T-cell (primary cell): ENCODE measurements around the gene DLG5. TPM values are rescaled to one million over a fixed set of nuclear protein-coding genes. Genes with fewer than 3 reads are reported as not detected.

Experiments used
- ATAC-seq, 4 experiments: fragments of 200-7000 bp in 3 of 4; fragments of 150-1000 bp in 1 of 4; cut with Tn5 transposase; replicated peaks in 1 of 4; 1 replicate in 3 of 4; 2 replicates in 1 of 4; pipeline ENCODE4 v1.10.0; 2021; ENCODE audit warnings: moderate library complexity in 3 of 4, mild to moderate bottlenecking in 2 of 4, moderate number of reproducible peaks in 1 of 4
- CTCF ChIA-PET, 2 donors: fragments of 300-600 bp; sonication (Branson Sonifier 250); formaldehyde crosslinking; loops; one replicate each; lab custom pipeline; 2022; ENCODE audit warnings: antibody characterized with exemption in 2 of 2; lab: Charles Lee
- POLR2A ChIA-PET, 2 donors: fragments of 300-600 bp; sonication (Branson Sonifier 250); formaldehyde crosslinking; loops; one replicate each; lab custom pipeline; 2022; ENCODE audit warnings: antibody characterized with exemption in 2 of 2; lab: Charles Lee
- DNase-seq, 35 experiments: peaks; one replicate each; pipeline versions ENCODE4 v3.0.0 to v3.0.0-alpha.2; 2013 to 2023
- H3K27ac ChIP-seq: one replicate; pipeline ENCODE4 v1.5.1; 2013; ENCODE audit warnings: low read length
- H3K27me3 ChIP-seq, 2 experiments: replicated peaks in 1 of 2; 1 replicate in 1 of 2; 2 replicates in 1 of 2; pipeline versions ENCODE4 v1.6.1 to v1.7.0; 2013; ENCODE audit warnings: low read length in 1 of 2, mixed read lengths in 1 of 2; ENCODE audit not compliant: control insufficient read depth in 2 of 2, insufficient read depth in 2 of 2; ENCODE audit errors: extremely low read depth in 1 of 2
- H3K36me3 ChIP-seq, 2 donors: 1 replicate in 1 of 2; 2 replicates in 1 of 2; pipeline versions ENCODE4 v1.6.1 to v1.7.0; 2013; ENCODE audit warnings: low read length in 1 of 2; ENCODE audit not compliant: control insufficient read depth in 2 of 2, insufficient read depth in 1 of 2; ENCODE audit errors: extremely low read depth in 1 of 2
- H3K4me1 ChIP-seq, 2 experiments: 1 replicate in 1 of 2; 2 replicates in 1 of 2; pipeline versions ENCODE4 v1.6.1 to v1.7.0; 2013; ENCODE audit warnings: low read length in 2 of 2, mixed read lengths in 1 of 2; ENCODE audit not compliant: insufficient read depth in 2 of 2, control insufficient read depth in 1 of 2; ENCODE audit errors: extremely low read depth in 1 of 2
- H3K4me3 ChIP-seq, 2 donors: 1 replicate in 1 of 2; 2 replicates in 1 of 2; pipeline versions ENCODE4 v1.5.1 to v1.7.0; 2013; ENCODE audit warnings: mild to moderate bottlenecking in 2 of 2, low read length in 1 of 2, moderate library complexity in 1 of 2; ENCODE audit not compliant: control insufficient read depth in 1 of 2; ENCODE audit errors: extremely low read depth in 1 of 2
- H3K9me3 ChIP-seq: 2 replicates; pipeline ENCODE4 v1.7.0; 2013
- H3K27ac Mint-ChIP-seq, 2 donors: one replicate each; pipeline ENCODE4 v1.8.0; 2020 to 2021; ENCODE audit warnings: mild to moderate bottlenecking in 2 of 2, mixed read lengths in 2 of 2
- H3K27me3 Mint-ChIP-seq, 2 donors: one replicate each; pipeline ENCODE4 v1.8.0; 2021 to 2022; ENCODE audit warnings: mixed read lengths in 2 of 2
- H3K36me3 Mint-ChIP-seq: one replicate; pipeline ENCODE4 v1.8.0; 2021; ENCODE audit warnings: mixed read lengths
- H3K4me1 Mint-ChIP-seq, 3 donors: one replicate each; pipeline ENCODE4 v1.8.0; 2020 to 2022; ENCODE audit warnings: mixed read lengths in 3 of 3, mild to moderate bottlenecking in 1 of 3
- H3K4me3 Mint-ChIP-seq, 3 donors: one replicate each; pipeline ENCODE4 v1.8.0; 2020 to 2022; ENCODE audit warnings: mild to moderate bottlenecking in 3 of 3, mixed read lengths in 3 of 3, moderate library complexity in 3 of 3
- H3K9me3 Mint-ChIP-seq, 3 donors: one replicate each; pipeline ENCODE4 v1.8.0; 2020 to 2022; ENCODE audit warnings: mixed read lengths in 3 of 3
- WGBS: methylation state at CpG from one replicate; pipeline ENCODE4 v1.1.5; 2013; ENCODE audit warnings: missing lambda C conversion rate; ENCODE audit not compliant: insufficient coverage; 5-methylcytosine and 5-hydroxymethylcytosine counted together
- total RNA-seq, 35 experiments: library from RNA in 6 of 35; stranded (reverse) in 6 of 35; fragments of 120-200 nt in 1 of 35; gene quantifications; one replicate each; pipeline versions ENCODE4 v1.2.1 to v1.2.4 and lab custom pipeline; 2013 to 2026

The DLG5 gene
- total RNA-seq, 5 donors from 2014 or later (not counting 1 experiment from before 2014, with no cell fraction given) = 1.3 to 12.8 (median 3.5) TPM

DNA sequence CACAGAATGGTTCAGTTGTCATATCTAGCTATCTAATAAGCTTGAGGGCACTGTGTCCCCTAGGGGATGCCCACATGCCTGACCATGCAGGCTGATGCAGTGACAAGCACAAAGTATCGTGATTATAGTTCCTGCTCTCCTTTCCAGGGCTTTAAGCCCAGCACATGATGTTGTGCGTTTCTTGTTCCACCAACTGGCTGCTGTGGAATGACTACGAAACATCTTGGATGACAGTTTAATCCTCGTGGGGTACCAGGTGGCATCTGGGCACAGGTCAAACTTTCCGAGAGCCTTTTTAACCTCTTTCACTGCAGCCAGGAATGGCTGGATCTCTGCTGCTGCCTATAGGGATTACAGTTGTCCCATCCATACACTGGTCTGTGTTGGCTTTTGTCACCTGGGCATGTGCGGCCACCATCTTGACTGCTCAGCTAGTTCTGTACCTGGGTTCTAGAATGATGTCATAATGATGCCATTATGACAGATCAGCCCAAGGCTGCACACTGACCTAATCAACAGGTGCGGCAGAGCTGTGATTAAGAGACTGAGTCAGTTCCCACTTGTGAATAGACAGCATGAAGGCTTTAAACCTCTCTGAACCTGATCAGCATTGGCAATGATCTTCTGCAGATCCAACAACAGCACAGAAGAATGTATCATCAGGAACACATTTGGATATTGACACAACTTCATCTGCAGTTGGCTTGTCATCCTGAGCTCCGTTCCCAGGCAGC is 144.1 kb downstream of the DLG5 start:
- H3K4me3 Mint-ChIP-seq = no peak overlapping the region
- no peak for DNase-seq
- no peaks in the 10 kb centered on the region for H3K4me1 ChIP-seq
- whole genome bisulfite sequencing = 81% methylated on average over 7 of the region's 8 CpGs
- H3K9me3 Mint-ChIP-seq = peaks cover 0 to 6% (median 0%) of the 10 kb centered on the region in 3 donors
- ATAC-seq = no peak
- H3K27me3 ChIP-seq = no peaks in the 10 kb centered on the region
- H3K27ac Mint-ChIP-seq = no peak overlapping the region
- H3K36me3 ChIP-seq = no peaks in the 10 kb centered on the region
- no peak overlapping the region for H3K4me3 ChIP-seq
- POLR2A ChIA-PET = no interaction called here
- no peak overlapping the region for H3K27ac ChIP-seq
- CTCF ChIA-PET = no interaction called here
- H3K27me3 Mint-ChIP-seq = no peaks in the 10 kb centered on the region
- H3K9me3 ChIP-seq = no peaks in the 10 kb centered on the region
- H3K36me3 Mint-ChIP-seq = no peaks in the 10 kb centered on the region
- no peaks in the 10 kb centered on the region for H3K4me1 Mint-ChIP-seq

DNA sequence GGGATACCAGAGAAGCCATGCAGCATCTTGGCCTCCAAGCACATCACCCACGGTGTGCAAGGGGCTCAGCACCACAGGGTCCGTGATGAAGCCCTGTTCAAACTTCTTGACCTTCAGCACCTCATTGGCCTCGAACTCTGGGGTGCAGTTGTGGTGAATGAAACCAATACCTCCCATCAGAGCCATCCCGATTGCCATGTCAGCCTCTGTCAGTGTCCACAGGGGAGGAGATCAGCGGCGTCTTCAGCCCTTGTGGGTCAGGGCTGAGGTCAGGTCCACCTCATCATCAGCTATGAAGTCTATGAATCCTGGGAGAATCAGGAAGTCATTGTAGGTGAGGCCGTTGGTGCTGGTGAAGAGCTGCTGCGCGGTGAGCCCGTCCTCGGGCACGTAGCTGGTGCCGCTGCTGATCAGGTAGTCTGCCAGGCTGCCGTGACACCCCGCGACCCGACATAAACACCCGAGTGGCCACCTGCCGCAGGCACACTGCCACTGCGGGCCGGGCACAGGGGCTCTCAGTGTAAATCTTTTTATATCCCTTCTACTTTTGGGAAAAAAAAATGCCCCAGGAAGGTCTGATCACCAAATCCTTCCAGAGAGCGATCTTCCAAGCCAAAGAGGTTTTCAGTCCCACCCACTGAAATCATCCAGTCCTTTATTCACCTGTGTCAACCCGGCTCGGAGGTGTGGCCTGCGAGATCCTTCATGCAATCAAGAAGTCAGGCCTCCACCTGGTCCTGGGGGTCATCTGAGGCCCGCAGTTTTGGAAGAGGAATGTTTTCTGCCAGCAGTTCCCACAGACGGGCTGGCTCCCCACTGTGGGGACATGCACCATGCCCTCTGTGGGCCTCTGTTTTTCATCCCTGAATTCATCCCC is 144.9 kb downstream of the DLG5 start:
- no peaks in the 10 kb centered on the region for H3K27me3 ChIP-seq
- Mint-ChIP-seq H3K36me3 (no peaks in the 10 kb centered on the region), H3K4me1 (no peaks in the 10 kb centered on the region), H3K4me3 (no peak overlapping the region), H3K9me3 (peaks cover 0 to 10% (median 3%) of the 10 kb centered on the region in 3 donors), H3K27ac (no peak overlapping the region), H3K27me3 (no peaks in the 10 kb centered on the region)
- no peak for ATAC-seq
- H3K36me3 ChIP-seq = no peaks in the 10 kb centered on the region
- ChIA-PET CTCF (no interaction called here), POLR2A (no interaction called here)
- H3K4me3 ChIP-seq = no peak overlapping the region
- DNase-seq = no peak
- H3K27ac ChIP-seq = no peak overlapping the region
- 84% methylated on average over 24 of the region's 27 CpGs for WGBS
- H3K9me3 ChIP-seq = no peaks in the 10 kb centered on the region
- H3K4me1 ChIP-seq = no peaks in the 10 kb centered on the region

DNA sequence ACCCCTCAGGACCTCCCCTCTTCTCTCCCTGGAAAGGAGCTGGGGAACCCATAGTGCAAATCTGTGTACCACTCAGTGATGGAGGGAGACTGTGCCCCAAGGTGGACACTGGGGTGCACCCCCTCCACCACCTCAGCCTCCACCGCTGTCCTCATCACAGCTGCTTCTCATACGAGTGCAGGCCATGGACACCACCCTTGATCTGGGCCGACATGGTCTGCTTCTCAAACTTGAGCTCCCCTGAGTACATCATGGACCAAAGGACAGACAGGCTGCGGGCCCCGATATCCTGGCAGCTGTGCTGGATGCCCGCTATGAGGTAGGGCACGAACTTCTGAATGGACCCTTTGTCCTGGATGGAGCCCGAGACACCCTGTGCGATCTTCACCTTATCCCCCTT is 146.4 kb downstream of the DLG5 start:
- no peaks in the 10 kb centered on the region for H3K9me3 ChIP-seq
- H3K4me3 ChIP-seq = no peak overlapping the region
- H3K4me1 ChIP-seq = no peaks in the 10 kb centered on the region
- Mint-ChIP-seq H3K4me1 (no peaks in the 10 kb centered on the region), H3K4me3 (no peak overlapping the region), H3K36me3 (no peaks in the 10 kb centered on the region), H3K27ac (no peak overlapping the region), H3K27me3 (no peaks in the 10 kb centered on the region), H3K9me3 (peaks cover 3 to 22% (median 12%) of the 10 kb centered on the region in 3 donors)
- ChIA-PET CTCF (no interaction called here), POLR2A (no interaction called here)
- 95% methylated on average over 9 of the region's 9 CpGs for WGBS
- no peaks in the 10 kb centered on the region for H3K27me3 ChIP-seq
- no peaks in the 10 kb centered on the region for H3K36me3 ChIP-seq
- ATAC-seq = no peak
- no peak overlapping the region for H3K27ac ChIP-seq
- DNase-seq = no peak

DNA sequence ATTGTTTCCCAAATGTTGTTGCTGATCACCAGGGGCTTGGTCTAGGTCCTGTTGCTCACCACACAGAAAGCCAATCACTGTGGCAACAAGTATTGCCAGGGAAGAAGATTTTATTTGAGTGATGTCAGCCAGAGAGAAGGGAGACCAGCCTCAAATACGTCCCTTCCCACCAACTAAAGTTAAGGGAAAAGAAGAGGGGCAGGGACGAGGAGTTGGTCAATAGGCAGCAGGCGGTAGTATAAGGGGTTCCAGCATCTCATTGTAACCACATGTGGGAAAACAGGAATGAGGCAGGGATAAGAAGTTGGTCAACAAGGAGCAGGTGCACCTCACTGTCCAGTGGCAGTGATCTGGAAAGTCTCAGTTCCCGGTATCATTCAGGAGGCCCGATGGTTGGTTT is 150.1 kb downstream of the DLG5 start:
- ChIA-PET CTCF (no interaction called here), POLR2A (no interaction called here)
- H3K4me1 Mint-ChIP-seq = peaks cover 0 to 3% (median 3%) of the 10 kb centered on the region in 3 donors
- Histone ChIP-seq H3K4me3 (no peak overlapping the region), H3K36me3 (no peaks in the 10 kb centered on the region), H3K27ac (no peak overlapping the region), H3K9me3 (no peaks in the 10 kb centered on the region), H3K4me1 (no peaks in the 10 kb centered on the region), H3K27me3 (peaks cover 0 to 4% of the 10 kb centered on the region in 2 experiments)
- H3K27me3 Mint-ChIP-seq = no peaks in the 10 kb centered on the region
- no peak for ATAC-seq
- H3K4me3 Mint-ChIP-seq = no peak overlapping the region
- no peaks in the 10 kb centered on the region for H3K36me3 Mint-ChIP-seq
- no peak overlapping the region for H3K27ac Mint-ChIP-seq
- H3K9me3 Mint-ChIP-seq = peaks cover 3 to 22% (median 12%) of the 10 kb centered on the region in 3 donors
- DNase-seq = no peak
- WGBS = 100% methylated on average over 1 of the region's 5 CpGs

DNA sequence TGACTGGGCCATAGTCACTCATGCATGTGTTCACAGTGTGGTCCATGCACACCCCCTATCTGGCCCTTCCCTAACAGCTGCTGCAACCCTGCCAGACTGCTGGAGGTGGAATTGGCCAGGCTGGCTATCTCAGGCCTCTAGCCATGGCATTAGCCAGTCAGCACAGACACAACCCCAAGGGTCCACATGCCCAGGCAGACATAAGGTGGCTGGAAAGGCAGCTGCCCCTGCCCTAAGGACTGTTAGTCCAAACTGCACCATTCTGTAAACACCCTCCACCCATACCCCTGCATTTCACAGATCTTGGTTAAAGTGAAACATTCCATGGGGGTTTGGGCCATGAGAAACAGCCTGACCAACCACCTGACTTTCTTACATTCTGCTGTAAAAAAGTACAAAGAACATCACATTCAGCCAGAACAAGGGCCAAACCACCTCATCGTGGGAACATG is 151.6 kb downstream of the DLG5 start:
- ChIA-PET POLR2A (no interaction called here), CTCF (no interaction called here)
- ATAC-seq (no peak), DNase-seq (no peak)
- no peak overlapping the region for H3K27ac Mint-ChIP-seq
- H3K4me1 ChIP-seq = no peaks in the 10 kb centered on the region
- no peak overlapping the region for H3K4me3 Mint-ChIP-seq
- H3K9me3 Mint-ChIP-seq = peaks cover 3 to 22% (median 12%) of the 10 kb centered on the region in 3 donors
- no peaks in the 10 kb centered on the region for H3K27me3 Mint-ChIP-seq
- peaks cover 0 to 4% of the 10 kb centered on the region in 2 experiments for H3K27me3 ChIP-seq
- no peak overlapping the region for H3K27ac ChIP-seq
- no peaks in the 10 kb centered on the region for H3K9me3 ChIP-seq
- WGBS = 70% methylated on average over 1 of the region's 1 CpG
- no peak overlapping the region for H3K4me3 ChIP-seq
- peaks cover 0 to 3% (median 3%) of the 10 kb centered on the region in 3 donors for H3K4me1 Mint-ChIP-seq
- H3K36me3 Mint-ChIP-seq = no peaks in the 10 kb centered on the region
- H3K36me3 ChIP-seq = no peaks in the 10 kb centered on the region

DNA sequence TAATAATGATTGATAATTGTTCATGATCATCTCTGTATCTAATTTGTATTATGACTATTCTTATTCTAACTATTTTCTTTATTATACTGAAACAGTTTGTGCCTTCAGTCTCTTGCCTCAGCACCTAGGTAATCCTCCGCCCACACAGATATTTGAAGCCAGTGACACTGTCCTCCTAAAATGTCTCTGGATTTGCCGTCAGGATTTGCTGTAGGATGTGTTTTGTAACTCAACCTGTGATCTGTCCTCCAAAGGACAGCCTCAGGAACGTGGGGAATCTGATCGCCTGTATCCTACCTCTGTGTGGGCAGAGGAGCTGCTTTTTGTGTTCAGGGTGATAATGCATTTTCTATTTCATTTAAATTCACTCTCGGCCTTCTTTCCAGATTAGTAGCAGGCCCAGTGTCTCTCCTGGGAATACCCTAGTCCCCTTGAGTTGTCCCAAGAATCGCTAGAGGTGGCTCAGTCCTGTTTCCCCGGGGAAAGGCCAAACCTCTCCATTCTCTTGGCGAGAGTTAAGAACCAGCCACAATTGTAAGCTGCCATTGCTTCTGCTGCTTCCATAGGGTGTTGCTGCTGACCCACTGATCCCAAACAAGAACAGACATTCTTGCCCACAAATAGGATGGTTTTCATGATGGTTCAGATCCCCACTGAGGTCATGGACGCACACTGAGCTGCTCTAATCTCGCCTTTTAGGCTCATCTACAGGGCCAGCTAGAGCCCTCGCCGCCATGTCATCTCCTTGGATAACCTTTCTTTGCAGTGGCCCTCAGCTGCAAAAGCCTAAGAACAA is 152.7 kb downstream of the DLG5 start:
- Mint-ChIP-seq H3K4me3 (no peak overlapping the region), H3K27ac (no peak overlapping the region), H3K9me3 (peaks cover 3 to 22% (median 12%) of the 10 kb centered on the region in 3 donors), H3K27me3 (no peaks in the 10 kb centered on the region), H3K36me3 (no peaks in the 10 kb centered on the region), H3K4me1 (peaks cover 0 to 3% (median 3%) of the 10 kb centered on the region in 3 donors)
- H3K27ac ChIP-seq = no peak overlapping the region
- H3K4me1 ChIP-seq = no peaks in the 10 kb centered on the region
- peaks cover 0 to 4% of the 10 kb centered on the region in 2 experiments for H3K27me3 ChIP-seq
- no peaks in the 10 kb centered on the region for H3K36me3 ChIP-seq
- no peak overlapping the region for H3K4me3 ChIP-seq
- 91% methylated on average over 8 of the region's 12 CpGs for WGBS
- DNase-seq (no peak), ATAC-seq (no peak)
- POLR2A ChIA-PET = no interaction called here
- CTCF ChIA-PET = no interaction called here
- H3K9me3 ChIP-seq = no peaks in the 10 kb centered on the region
